ENCODE measurements around the gene ZNF74. TPM values are rescaled to one million over a fixed set of nuclear protein-coding genes. Genes with fewer than 3 reads are reported as not detected.
"Not testable (repeated sequence)": the region's sequence is repeated elsewhere in the genome, so short reads cannot be mapped to it uniquely, and the experiment has no call there.

The ZNF74 gene
- total and polyA plus RNA-seq, 2 donors (not counting 1 experiment from before 2014, with no cell fraction given) = 2.5 to 13.0 TPM

DNA sequence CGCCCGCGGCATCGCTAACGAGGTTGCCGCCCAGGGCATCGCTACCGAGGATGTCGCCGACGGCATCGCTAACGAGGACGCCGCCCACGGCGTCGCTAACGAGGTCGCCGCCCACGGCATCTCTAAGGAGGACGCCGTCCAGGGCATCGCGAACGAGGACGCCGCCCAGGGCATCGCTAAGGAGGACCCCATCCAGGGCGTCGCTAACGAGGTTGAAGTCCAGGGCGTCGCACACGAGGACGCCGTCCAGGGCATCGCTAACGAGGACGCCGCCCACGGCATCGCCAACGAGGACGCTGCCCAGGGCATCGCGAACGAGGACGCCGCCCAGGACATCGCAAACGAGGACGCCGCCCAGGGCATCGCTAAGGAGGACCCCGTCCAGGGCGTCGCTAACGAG lies 33.7 kb upstream of the ZNF74 start:
- not testable (repeated sequence) for H3K79me2 ChIP-seq (ENCODE audit: control insufficient read depth, insufficient read depth, low read length); H3K4me1 ChIP-seq (ENCODE audit: control insufficient read depth, extremely low read depth, insufficient read depth, low read length); H2AFZ ChIP-seq (ENCODE audit: low read length); H3K4me2 ChIP-seq (ENCODE audit: extremely low read depth, insufficient read depth, low read length); DNase-seq (ENCODE audit: low read depth in 2 of 2); H3K36me3 ChIP-seq (ENCODE audit: control insufficient read depth, insufficient read depth, low read length); H3K27ac ChIP-seq (ENCODE audit: insufficient read depth, low read length); H4K20me1 ChIP-seq (ENCODE audit: control insufficient read depth, extremely low read depth, insufficient read depth, low read length); H3K27me3 ChIP-seq (ENCODE audit: control insufficient read depth, insufficient read depth, low read length); H3K9me3 ChIP-seq (ENCODE audit: control insufficient read depth, insufficient read depth, low read depth, low read length); H3K4me3 ChIP-seq (replicated peaks in 1 of 4; ENCODE audit: control extremely low read depth in 1 of 4, insufficient read depth in 1 of 4, low read depth in 3 of 4, low read length in 4 of 4); H3K9ac ChIP-seq (ENCODE audit: insufficient read depth, low read length)

DNA sequence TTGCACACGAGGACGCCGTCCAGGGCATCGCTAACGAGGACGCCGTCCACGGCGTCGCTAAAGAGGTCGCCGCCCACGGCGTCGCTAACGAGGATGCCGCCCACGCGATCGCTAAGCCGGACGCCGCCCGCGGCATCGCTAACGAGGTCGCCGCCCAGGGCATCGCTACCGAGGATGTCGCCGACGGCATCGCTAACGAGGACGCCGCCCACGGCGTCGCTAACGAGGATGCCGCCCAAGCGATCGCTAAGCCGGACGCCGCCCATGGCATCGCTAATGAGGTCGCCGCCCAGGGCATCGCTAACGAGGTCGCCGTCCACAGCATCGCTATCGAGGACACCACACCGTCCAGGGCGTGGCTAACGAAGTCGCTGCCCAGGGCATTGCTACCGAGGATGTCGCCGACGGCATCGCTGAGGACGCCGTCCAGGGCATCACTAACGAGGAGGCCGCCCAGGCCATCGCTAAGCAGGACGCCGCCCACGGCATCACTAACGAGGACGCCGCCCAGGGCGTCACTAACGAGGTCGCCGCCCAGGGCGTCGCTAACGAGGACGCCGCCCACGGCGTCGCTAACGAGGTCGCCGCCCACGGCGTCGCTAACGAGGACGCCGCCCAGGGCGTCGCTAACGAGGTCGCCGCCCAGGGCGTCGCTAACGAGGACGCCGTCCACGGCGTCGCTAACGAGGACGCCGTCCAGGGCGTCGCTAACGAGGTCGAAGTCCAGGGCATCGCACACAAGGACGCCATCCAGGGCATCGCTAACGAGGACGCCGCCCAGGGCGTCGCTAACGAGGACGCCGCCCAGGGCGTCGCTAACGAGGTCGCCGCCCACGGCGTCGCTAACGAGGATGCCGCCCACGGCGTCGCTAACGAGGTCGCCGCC lies 32.8 kb upstream of the ZNF74 start:
- H3K9me3 ChIP-seq (ENCODE audit: control insufficient read depth, insufficient read depth, low read depth, low read length); H3K9ac ChIP-seq (ENCODE audit: insufficient read depth, low read length); H3K4me1 ChIP-seq (ENCODE audit: control insufficient read depth, extremely low read depth, insufficient read depth, low read length); H4K20me1 ChIP-seq (ENCODE audit: control insufficient read depth, extremely low read depth, insufficient read depth, low read length); H3K4me2 ChIP-seq (ENCODE audit: extremely low read depth, insufficient read depth, low read length); H3K36me3 ChIP-seq (ENCODE audit: control insufficient read depth, insufficient read depth, low read length); H3K4me3 ChIP-seq (replicated peaks in 1 of 4; ENCODE audit: control extremely low read depth in 1 of 4, insufficient read depth in 1 of 4, low read depth in 3 of 4, low read length in 4 of 4); H3K27ac ChIP-seq (ENCODE audit: insufficient read depth, low read length); H2AFZ ChIP-seq (ENCODE audit: low read length); H3K79me2 ChIP-seq (ENCODE audit: control insufficient read depth, insufficient read depth, low read length); DNase-seq (ENCODE audit: low read depth in 2 of 2); H3K27me3 ChIP-seq (ENCODE audit: control insufficient read depth, insufficient read depth, low read length): not testable (repeated sequence)

DNA sequence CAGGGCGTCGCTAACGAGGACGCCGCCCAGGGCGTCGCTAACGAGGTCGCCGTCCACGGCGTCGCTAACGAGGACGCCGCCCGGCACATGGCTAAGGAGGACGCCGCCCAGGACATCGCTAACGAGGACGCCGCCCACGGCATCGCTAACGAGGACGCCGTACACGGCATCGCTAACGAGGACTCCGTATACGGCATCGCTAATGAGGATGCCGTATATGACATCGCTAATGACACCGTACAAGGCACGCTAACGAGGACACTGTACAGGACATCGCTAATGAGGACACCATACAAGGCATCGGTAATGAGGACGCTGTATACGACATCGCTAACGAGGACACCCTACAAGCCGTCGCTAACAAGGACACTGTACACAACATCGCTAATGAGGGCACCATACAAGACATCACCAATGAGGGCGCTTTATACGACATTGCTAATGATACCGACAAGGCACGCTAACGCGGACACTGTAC lies 32.2 kb upstream of the ZNF74 start:
- H3K4me1 ChIP-seq (ENCODE audit: control insufficient read depth, extremely low read depth, insufficient read depth, low read length); H3K27ac ChIP-seq (ENCODE audit: insufficient read depth, low read length); H3K36me3 ChIP-seq (ENCODE audit: control insufficient read depth, insufficient read depth, low read length); H2AFZ ChIP-seq (ENCODE audit: low read length); H3K9ac ChIP-seq (ENCODE audit: insufficient read depth, low read length); H3K79me2 ChIP-seq (ENCODE audit: control insufficient read depth, insufficient read depth, low read length); H3K9me3 ChIP-seq (ENCODE audit: control insufficient read depth, insufficient read depth, low read depth, low read length); H3K27me3 ChIP-seq (ENCODE audit: control insufficient read depth, insufficient read depth, low read length); H4K20me1 ChIP-seq (ENCODE audit: control insufficient read depth, extremely low read depth, insufficient read depth, low read length); DNase-seq (ENCODE audit: low read depth in 2 of 2); H3K4me3 ChIP-seq (replicated peaks in 1 of 4; ENCODE audit: control extremely low read depth in 1 of 4, insufficient read depth in 1 of 4, low read depth in 3 of 4, low read length in 4 of 4); H3K4me2 ChIP-seq (ENCODE audit: extremely low read depth, insufficient read depth, low read length): not testable (repeated sequence)

DNA sequence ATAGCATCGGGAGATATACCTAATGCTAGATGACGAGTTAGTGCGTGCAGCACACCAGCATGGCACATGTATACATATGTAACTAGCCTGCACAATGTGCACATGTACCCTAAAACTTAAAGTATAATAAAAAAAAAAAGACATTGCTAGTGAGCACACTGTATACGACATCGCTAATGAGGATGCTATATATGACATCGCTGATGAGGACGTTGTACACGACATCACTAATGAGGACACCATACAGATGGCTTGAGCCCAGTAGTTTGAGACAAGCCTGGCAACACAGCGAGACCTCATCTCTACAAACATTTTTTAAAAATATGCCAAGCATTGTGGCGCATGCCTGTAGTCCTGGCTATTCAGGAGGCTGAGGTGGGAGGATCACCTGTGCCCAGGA lies 31.5 kb upstream of the ZNF74 start:
- H2AFZ ChIP-seq (ENCODE audit: low read length); H4K20me1 ChIP-seq (ENCODE audit: control insufficient read depth, extremely low read depth, insufficient read depth, low read length); H3K4me1 ChIP-seq (ENCODE audit: control insufficient read depth, extremely low read depth, insufficient read depth, low read length); H3K4me2 ChIP-seq (ENCODE audit: extremely low read depth, insufficient read depth, low read length); H3K9me3 ChIP-seq (ENCODE audit: control insufficient read depth, insufficient read depth, low read depth, low read length); DNase-seq (ENCODE audit: low read depth in 2 of 2); H3K4me3 ChIP-seq (replicated peaks in 1 of 4; ENCODE audit: control extremely low read depth in 1 of 4, insufficient read depth in 1 of 4, low read depth in 3 of 4, low read length in 4 of 4); H3K79me2 ChIP-seq (ENCODE audit: control insufficient read depth, insufficient read depth, low read length); H3K27me3 ChIP-seq (ENCODE audit: control insufficient read depth, insufficient read depth, low read length); H3K27ac ChIP-seq (ENCODE audit: insufficient read depth, low read length); H3K9ac ChIP-seq (ENCODE audit: insufficient read depth, low read length); H3K36me3 ChIP-seq (ENCODE audit: control insufficient read depth, insufficient read depth, low read length): not testable (repeated sequence)

DNA sequence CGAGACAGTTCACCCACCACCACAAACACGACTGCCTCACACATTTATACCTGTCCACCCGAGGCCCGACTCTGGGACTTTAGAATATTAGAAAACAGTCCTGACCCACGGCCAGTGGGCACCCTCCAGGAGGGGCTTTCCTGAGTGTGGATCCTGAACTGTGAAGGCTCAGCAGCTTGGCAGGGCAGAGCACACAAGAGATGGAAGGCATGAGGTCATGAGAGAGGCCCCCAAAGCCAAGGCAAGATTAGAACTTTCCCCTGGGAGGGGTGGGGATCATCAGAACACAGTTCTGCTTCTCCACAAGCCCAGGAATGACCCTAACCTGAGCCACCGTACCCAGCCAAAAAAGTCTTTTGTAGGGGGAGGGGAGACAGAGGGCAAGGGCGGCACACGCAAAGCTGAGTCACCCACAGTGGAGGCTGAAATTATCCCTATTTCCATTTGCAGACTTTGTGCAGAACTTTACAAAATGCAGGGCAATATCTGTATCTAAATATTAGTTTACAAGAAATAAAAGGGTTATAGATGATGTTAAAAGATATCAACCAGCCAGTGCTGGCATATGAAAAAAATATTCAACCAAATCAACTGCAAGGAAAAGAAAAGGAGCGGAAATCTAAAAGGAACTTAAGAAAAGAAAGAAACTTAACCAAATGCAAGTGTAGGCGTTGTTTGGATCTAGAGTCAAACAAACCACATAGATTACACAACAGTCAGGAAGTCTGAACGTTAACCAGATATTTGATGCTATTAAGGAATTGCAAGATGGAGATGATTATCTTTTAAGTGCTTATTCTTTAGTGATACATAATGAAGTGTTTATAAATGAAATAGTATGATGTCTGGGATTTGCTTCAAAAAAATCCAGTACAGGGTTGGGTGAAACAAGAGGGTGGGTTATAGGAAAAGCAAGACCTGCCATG lies 29.4 kb upstream of the ZNF74 start:
- peak overlapping the region; percentile 64 for H3K4me2 ChIP-seq (ENCODE audit: extremely low read depth, insufficient read depth, low read length)
- H3K4me3 ChIP-seq (replicated peaks in 1 of 4; ENCODE audit: control extremely low read depth in 1 of 4, insufficient read depth in 1 of 4, low read depth in 3 of 4, low read length in 4 of 4); H3K36me3 ChIP-seq (ENCODE audit: control insufficient read depth, insufficient read depth, low read length); H4K20me1 ChIP-seq (ENCODE audit: control insufficient read depth, extremely low read depth, insufficient read depth, low read length); H2AFZ ChIP-seq (ENCODE audit: low read length); H3K9ac ChIP-seq (ENCODE audit: insufficient read depth, low read length); H3K9me3 ChIP-seq (ENCODE audit: control insufficient read depth, insufficient read depth, low read depth, low read length); H3K27me3 ChIP-seq (ENCODE audit: control insufficient read depth, insufficient read depth, low read length); H3K4me1 ChIP-seq (ENCODE audit: control insufficient read depth, extremely low read depth, insufficient read depth, low read length); H3K79me2 ChIP-seq (ENCODE audit: control insufficient read depth, insufficient read depth, low read length): not testable (repeated sequence)
- peak; percentile 51 to 62 for DNase-seq (ENCODE audit: low read depth in 2 of 2)
- H3K27ac ChIP-seq (ENCODE audit: insufficient read depth, low read length) = peak overlapping the region; percentile 58

DNA sequence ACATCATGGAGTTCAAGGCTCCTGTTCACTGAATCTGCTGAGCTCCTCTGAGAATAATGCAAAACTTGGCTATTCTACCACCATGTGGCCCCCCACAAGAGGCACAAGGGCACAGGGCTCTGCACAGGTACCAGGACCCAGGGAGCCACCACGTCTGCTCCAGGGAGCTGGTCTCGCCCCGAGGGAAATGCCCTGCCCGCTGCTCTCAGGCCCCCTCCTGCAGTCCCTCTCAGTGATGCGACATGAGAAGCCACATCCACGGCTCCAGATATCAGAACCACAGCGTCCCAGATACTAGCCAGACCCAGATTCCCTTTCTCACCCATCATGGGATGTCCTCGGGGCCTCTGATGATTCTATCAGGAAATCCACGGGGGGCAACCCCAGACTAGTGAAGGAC lies 27.1 kb upstream of the ZNF74 start:
- DNase-seq (ENCODE audit: low read depth in 2 of 2) = not testable (repeated sequence)

More for the DNA sequence above, 27.1 kb upstream of the ZNF74 start:
- H2AFZ ChIP-seq (ENCODE audit: low read length); H3K4me1 ChIP-seq (ENCODE audit: control insufficient read depth, extremely low read depth, insufficient read depth, low read length); H3K79me2 ChIP-seq (ENCODE audit: control insufficient read depth, insufficient read depth, low read length); H4K20me1 ChIP-seq (ENCODE audit: control insufficient read depth, extremely low read depth, insufficient read depth, low read length); H3K36me3 ChIP-seq (ENCODE audit: control insufficient read depth, insufficient read depth, low read length); H3K27me3 ChIP-seq (ENCODE audit: control insufficient read depth, insufficient read depth, low read length); H3K4me2 ChIP-seq (ENCODE audit: extremely low read depth, insufficient read depth, low read length); H3K4me3 ChIP-seq (replicated peaks in 1 of 4; ENCODE audit: control extremely low read depth in 1 of 4, insufficient read depth in 1 of 4, low read depth in 3 of 4, low read length in 4 of 4); H3K9ac ChIP-seq (ENCODE audit: insufficient read depth, low read length); H3K27ac ChIP-seq (ENCODE audit: insufficient read depth, low read length); H3K9me3 ChIP-seq (ENCODE audit: control insufficient read depth, insufficient read depth, low read depth, low read length): not testable (repeated sequence)

Data from fibroblast of lung (primary cell).